Esophagus (tissue), 2 donors: ENCODE results near the gene RHOT1. TPM values are rescaled to one million over a fixed set of nuclear protein-coding genes. Genes with fewer than 3 reads are reported as not detected.

ENCODE experiments used
- H3K27ac ChIP-seq, 2 donors: one replicate each; pipeline ENCODE4 v1.5.1; 2013; ENCODE audit warnings: low read depth in 2 of 2, mild to moderate bottlenecking in 2 of 2, inconsistent platforms in 1 of 2, low read length in 1 of 2, moderate library complexity in 1 of 2
- H3K27me3 ChIP-seq, 2 donors: one replicate each; pipeline ENCODE4 v1.6.1; 2013; ENCODE audit warnings: low read length in 2 of 2, control low read depth in 1 of 2, mild to moderate bottlenecking in 1 of 2; ENCODE audit not compliant: insufficient read depth in 2 of 2, control insufficient read depth in 1 of 2
- H3K36me3 ChIP-seq, 2 donors: one replicate each; pipeline ENCODE4 v1.6.1; 2013; ENCODE audit warnings: low read length in 1 of 2; ENCODE audit not compliant: control insufficient read depth in 2 of 2, insufficient read depth in 2 of 2
- H3K4me1 ChIP-seq, 2 donors: one replicate each; pipeline ENCODE4 v1.6.1; 2013; ENCODE audit warnings: low read length in 1 of 2; ENCODE audit not compliant: control insufficient read depth in 2 of 2, insufficient read depth in 2 of 2
- H3K4me3 ChIP-seq, 2 donors: one replicate each; pipeline ENCODE4 v1.5.1; 2013; ENCODE audit warnings: low read length in 2 of 2, mild to moderate bottlenecking in 2 of 2, low read depth in 1 of 2, moderate library complexity in 1 of 2
- H3K9me3 ChIP-seq, 2 donors: one replicate each; pipeline ENCODE4 v1.6.1; 2013; ENCODE audit warnings: mild to moderate bottlenecking in 2 of 2, low read depth in 1 of 2, low read length in 1 of 2, moderate library complexity in 1 of 2; ENCODE audit not compliant: control insufficient read depth in 2 of 2, insufficient read depth in 1 of 2
- WGBS, 2 donors: extraction: QIAGEN DNeasy Blood & Tissue Kit; methylation state at CpG; one replicate each; pipeline ENCODE4 v1.1.7; 2013; 5-methylcytosine and 5-hydroxymethylcytosine counted together
- polyA plus RNA-seq, 2 donors: library from polyadenylated mRNA; stranded (reverse); fragments of 200-250 nt; gene quantifications; one replicate each; pipeline ENCODE4 v1.2.3, GENCODE V29; 2013
- donor health status: healthy with polysubstance abuse.
- donor health status: Bipolar disorder and iron deficiency.

RHOT1 gene
- polyA plus RNA-seq, 2 donors: 17.7 to 38.3 TPM

DNA sequence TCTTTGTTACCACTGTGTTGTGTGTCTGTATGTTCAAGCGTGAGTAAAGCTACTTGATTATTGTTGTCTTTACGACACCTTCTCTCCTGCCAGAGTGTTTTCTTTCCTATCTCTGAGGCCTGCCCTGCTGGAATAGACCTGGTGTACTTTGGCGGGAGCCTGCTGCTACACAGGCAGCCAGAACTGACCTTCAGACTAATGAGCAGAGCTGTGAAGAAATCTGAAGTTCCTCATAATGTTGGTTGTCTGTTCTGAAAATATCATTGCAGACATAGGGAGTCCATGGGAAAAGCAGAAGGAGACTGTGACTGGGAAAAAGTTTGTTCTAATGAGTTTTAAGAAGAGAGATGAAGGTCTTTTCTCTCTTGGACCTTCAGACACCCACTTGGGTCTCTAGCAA is 9.8 kb downstream of the RHOT1 start:
- Histone ChIP-seq H3K27ac (no peak overlapping the region), H3K4me3 (no peak overlapping the region), H3K9me3 (no peaks in the 10 kb centered on the region), H3K27me3 (no peaks in the 10 kb centered on the region), H3K4me1 (no peaks in the 10 kb centered on the region), H3K36me3 (no peaks in the 10 kb centered on the region)
- 70 to 86% methylated on average over 3 of the region's 3 CpGs for WGBS, 2 donors

DNA sequence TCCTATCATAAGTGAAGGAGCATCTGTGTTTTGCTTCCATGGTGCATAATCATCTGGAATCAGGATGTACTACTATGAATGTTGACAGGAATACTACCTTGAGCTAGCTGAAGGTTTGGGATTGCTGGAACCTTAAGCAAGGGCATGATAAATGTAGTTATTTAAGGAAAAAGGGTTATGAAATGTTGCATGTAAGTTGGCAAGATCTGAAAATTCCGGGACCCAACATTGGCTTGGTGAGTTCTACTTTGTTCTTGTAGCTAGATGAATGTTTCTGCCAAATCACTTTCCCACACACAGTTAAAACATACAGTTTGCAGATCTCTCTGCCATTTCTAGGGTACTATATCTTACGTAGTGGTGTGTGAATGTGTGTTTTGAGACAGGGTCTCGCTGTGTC is 13.6 kb downstream of the RHOT1 start:
- Histone ChIP-seq H3K4me1 (no peaks in the 10 kb centered on the region), H3K27me3 (no peaks in the 10 kb centered on the region), H3K9me3 (no peaks in the 10 kb centered on the region), H3K36me3 (peaks cover 9 to 14% of the 10 kb centered on the region in 2 donors), H3K4me3 (no peak overlapping the region), H3K27ac (no peak overlapping the region)
- WGBS, 2 donors: 90 to 92% methylated on average over 3 of the region's 3 CpGs

DNA sequence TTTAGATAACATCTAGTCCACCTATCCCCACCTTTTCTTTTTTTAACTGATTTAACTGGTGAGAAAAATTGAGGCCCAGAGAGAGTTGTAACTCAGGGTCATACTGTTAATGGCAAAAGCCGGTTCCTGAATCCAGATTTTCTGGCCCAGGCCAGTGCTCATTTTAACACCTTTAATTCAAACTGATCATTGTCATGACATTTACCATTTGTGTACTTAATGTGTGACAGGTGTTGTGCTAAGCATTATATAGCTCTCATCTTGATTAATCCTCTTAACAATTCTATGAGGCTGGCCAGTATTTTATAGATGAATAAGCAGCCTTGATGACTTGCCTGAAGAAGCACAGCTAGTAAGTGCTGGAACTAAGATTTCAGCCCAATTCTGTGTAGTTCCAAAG is 14.4 kb downstream of the RHOT1 start:
- Histone ChIP-seq H3K4me3 (no peak overlapping the region), H3K27me3 (no peaks in the 10 kb centered on the region), H3K4me1 (no peaks in the 10 kb centered on the region), H3K27ac (no peak overlapping the region), H3K9me3 (no peaks in the 10 kb centered on the region), H3K36me3 (peaks cover 9 to 14% of the 10 kb centered on the region in 2 donors)
- 69 to 70% methylated on average over 1 of the region's 1 CpG for WGBS, 2 donors

DNA sequence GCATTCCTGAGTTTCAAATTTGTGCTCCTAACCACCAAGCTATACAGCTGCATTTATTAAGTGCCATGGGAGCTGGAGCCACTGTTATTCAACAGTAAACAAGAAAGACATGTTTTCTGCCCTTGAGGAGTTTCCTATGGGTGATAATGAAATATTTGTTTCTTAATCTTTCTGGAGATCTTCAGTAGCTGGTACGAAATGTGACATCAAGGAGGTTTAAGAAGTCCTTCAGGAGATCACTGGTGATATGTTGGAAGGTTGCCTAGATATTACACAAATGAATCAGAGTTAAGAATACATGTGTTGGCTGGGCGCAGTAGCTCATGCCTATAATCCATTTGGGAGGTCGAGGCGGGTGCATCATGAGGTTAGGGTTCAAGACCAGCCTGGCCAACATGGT is 14.9 kb downstream of the RHOT1 start:
- H3K36me3 ChIP-seq: peaks cover 9 to 14% of the 10 kb centered on the region in 2 donors

DNA sequence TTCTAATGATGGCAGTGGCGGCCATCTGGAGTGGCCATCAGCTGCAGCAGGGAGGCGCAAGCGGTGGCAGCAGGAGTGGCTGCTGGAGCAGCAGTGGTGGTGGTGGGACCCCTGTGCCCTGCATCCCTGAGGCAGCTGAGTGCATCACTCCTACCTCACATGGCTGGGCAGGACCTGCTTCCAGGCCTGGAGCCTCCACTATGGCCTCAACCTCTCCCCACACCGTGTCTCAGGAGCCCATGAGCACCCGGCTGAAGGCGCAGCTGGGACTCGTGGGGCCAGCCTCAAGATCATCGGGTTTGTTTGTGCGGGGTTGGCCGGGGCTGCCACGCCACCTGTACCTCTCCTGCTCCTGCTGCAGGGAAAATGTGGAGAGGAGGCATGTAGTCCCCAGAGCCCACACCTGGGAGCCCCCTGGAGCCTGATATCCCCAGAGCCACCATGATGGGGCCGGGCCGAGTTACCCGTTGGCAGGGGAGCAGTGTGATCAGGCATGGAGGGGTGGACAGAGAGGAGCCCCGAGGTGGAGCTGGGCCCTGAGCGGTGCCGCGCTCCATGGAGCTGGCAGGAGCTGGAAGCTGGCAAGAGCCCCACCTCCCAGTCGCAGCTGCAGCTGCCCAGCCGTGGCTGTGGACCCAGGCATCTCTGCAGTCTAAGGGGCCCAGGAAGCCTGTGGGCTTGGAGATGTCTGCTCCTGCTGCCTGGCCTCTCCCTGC is 16.7 kb downstream of the RHOT1 start:
- Histone ChIP-seq H3K27ac (no peak overlapping the region), H3K9me3 (no peaks in the 10 kb centered on the region), H3K4me3 (no peak overlapping the region), H3K36me3 (peaks cover 9 to 14% of the 10 kb centered on the region in 2 donors), H3K27me3 (no peaks in the 10 kb centered on the region), H3K4me1 (no peaks in the 10 kb centered on the region)
- WGBS, 2 donors: 94 to 96% methylated on average over 20 of the region's 20 CpGs

More for the DNA sequence above, 14.9 kb downstream of the RHOT1 start:
- Histone ChIP-seq H3K27ac (no peak overlapping the region), H3K4me1 (no peaks in the 10 kb centered on the region), H3K9me3 (no peaks in the 10 kb centered on the region), H3K4me3 (no peak overlapping the region), H3K27me3 (no peaks in the 10 kb centered on the region)
- 67 to 72% methylated on average over 4 of the region's 4 CpGs for WGBS, 2 donors

DNA sequence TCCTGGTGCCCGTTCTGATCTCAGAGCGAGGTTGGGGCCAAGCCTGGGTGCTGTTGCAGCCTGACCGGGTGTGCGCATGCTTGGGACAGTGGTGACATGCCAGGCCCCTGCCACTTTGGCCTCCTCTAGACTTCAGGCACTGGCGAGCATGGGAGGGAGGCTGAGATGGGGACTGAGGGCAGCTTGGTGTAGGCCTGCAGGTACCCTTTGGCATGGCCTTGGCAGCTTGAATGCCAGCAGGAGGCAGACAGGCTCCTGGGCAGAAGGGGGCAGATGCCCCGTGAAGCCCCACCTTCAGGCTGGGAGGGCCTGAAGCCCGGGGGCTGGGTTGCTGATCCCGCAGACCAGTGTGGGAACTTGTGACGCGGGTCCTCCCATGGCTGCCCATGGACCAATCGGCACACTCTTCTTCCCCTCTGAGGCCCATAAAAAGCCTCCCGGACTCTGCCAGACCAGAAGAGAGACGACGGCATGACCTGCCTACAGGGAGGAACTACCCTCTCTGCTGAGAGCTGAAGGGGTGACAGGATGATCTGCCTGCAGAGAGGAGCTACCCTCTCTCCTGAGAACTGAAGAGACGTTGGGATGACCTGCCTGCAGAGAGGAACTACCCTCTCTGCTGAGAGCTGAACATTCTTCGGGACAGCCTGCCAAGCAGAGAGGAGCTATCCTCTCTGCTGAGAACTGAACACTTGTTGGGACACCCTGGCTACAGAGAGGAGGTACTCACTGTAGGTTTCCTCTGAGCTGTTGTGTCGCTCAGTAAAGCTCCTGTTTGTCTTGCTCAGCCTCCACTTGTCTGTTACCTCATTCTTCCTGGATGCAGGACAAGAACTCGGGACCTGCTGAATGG is 17.5 kb downstream of the RHOT1 start:
- H3K9me3 ChIP-seq: no peaks in the 10 kb centered on the region
- no peak overlapping the region for H3K4me3 ChIP-seq
- peaks cover 9 to 14% of the 10 kb centered on the region in 2 donors for H3K36me3 ChIP-seq
- H3K27me3 ChIP-seq: no peaks in the 10 kb centered on the region
- 91 to 92% methylated on average over 18 of the region's 18 CpGs for WGBS, 2 donors
- no peak overlapping the region for H3K27ac ChIP-seq
- no peaks in the 10 kb centered on the region for H3K4me1 ChIP-seq

DNA sequence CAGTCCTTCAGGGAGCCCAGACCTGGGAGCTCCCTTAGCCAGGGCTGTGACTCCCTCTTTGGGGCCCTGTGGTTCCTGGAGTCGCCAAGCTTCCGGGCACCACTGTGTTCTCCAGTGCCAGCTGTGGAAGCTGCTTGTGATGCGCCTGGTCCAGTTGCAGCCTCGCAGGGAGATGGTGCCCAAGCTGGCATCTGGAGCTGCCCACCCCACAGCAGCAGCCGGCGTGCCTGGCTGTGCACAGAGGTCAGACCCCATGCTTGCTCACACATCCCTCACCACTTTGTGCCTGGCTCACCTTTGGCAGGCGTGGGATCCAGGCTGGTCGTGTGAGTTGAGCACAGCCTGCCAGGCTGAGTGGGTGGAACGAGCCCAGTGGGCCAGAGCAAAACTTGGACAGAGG is 18.2 kb downstream of the RHOT1 start:
- H3K36me3 ChIP-seq: peaks cover 9 to 14% of the 10 kb centered on the region in 2 donors
- H3K9me3 ChIP-seq: no peaks in the 10 kb centered on the region
- H3K27me3 ChIP-seq: no peaks in the 10 kb centered on the region
- 92 to 95% methylated on average over 9 of the region's 9 CpGs for WGBS, 2 donors
- no peak overlapping the region for H3K4me3 ChIP-seq
- H3K27ac ChIP-seq: no peak overlapping the region
- H3K4me1 ChIP-seq: no peaks in the 10 kb centered on the region

DNA sequence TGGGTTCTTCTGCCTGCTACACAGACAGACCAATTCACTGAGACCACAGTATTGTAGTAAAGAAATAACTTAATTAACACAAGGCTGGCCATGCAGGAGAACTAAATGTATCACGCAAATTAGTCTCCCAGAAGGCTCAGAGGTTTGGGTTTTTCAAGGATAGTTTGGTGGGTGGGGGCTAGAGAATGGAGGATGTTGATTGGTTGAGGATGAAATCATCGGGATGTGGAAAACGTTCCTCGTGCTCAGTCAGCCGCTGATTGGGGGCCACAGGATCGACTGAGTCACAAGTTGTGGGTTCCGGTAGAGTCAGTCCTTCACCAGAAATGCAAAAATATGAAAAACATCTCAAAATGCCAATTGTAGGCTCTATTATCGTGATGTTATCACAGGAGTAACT is 18.7 kb downstream of the RHOT1 start:
- H3K36me3 ChIP-seq: peaks cover 9 to 14% of the 10 kb centered on the region in 2 donors
- no peaks in the 10 kb centered on the region for H3K4me1 ChIP-seq
- 94 to 95% methylated on average over 8 of the region's 8 CpGs for WGBS, 2 donors
- no peak overlapping the region for H3K4me3 ChIP-seq
- no peak overlapping the region for H3K27ac ChIP-seq
- no peaks in the 10 kb centered on the region for H3K9me3 ChIP-seq
- H3K27me3 ChIP-seq: no peaks in the 10 kb centered on the region

DNA sequence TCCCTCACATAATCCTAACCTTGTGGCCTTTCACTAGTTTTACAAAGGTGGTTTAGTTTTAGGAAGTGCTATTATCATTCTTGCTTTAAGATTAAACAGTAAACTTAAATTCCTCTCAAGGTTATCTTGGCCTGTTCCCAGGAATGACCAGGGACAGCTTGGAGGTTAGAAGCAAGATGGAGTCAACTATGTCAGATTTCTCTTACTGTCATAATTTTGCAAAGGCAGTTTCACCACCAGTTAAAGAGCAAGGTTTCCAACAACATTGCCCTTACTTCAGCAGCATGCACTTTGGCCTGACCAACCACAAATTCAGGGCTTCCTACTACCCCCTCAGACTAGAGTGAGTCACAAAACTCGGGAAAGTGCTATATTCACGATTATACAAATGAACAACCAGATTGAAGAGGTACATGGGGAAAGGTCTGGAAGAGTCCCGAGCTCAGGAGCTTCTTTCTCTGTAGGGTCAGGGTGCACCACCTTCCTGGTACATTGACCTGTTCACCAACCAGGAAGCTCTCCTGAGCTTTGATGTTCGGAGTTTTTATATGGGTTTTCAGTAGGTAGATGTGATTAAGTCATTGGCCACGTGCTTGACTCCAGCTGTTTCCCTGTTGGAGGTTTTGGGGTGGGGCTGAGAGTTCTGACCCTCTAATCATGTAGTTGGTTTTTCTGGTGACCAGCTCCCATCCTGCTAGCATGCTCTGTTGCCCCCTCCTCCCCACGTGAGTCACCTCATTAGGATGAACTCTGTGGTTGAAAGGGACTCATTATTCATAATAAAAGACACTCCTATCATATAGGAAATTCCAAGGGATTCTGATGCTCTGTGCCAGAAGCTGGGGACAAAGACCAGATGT is 19.4 kb downstream of the RHOT1 start:
- H3K36me3 ChIP-seq: peaks cover 9 to 14% of the 10 kb centered on the region in 2 donors
- WGBS, 2 donors: 72 to 83% methylated on average over 6 of the region's 6 CpGs

More for the DNA sequence above, 19.4 kb downstream of the RHOT1 start:
- no peaks in the 10 kb centered on the region for H3K9me3 ChIP-seq
- no peak overlapping the region for H3K4me3 ChIP-seq
- no peaks in the 10 kb centered on the region for H3K27me3 ChIP-seq
- H3K4me1 ChIP-seq: no peaks in the 10 kb centered on the region
- H3K27ac ChIP-seq: no peak overlapping the region
